Ascending aorta (tissue), 2 donors: ENCODE results near the gene BLM. TPM values are rescaled to one million over a fixed set of nuclear protein-coding genes. Genes with fewer than 3 reads are reported as not detected.

Experiments
- DNase-seq, 2 donors: peaks; one replicate each; pipeline ENCODE4 v3.0.0-alpha.2; 2019; ENCODE audit warnings: low spot score in 2 of 2
- H3K27ac ChIP-seq, 2 donors: fragments of 200-600 bp; sonication (generic); one replicate each; pipeline ENCODE4 v1.5.1; 2016 to 2017; ENCODE audit warnings: mild to moderate bottlenecking in 1 of 2
- H3K27me3 ChIP-seq: fragments of 200-600 bp; sonication (generic); one replicate; pipeline ENCODE4 v1.5.1; 2017
- H3K36me3 ChIP-seq, 2 donors: fragments of 200-600 bp; sonication (generic); one replicate each; pipeline ENCODE4 v1.5.1; 2016
- H3K4me1 ChIP-seq, 2 donors: fragments of 200-600 bp; sonication (generic); one replicate each; pipeline ENCODE4 v1.5.1; 2016 to 2017; ENCODE audit warnings: mild to moderate bottlenecking in 1 of 2
- H3K4me3 ChIP-seq, 2 donors: fragments of 200-600 bp; sonication (generic); one replicate each; pipeline ENCODE4 v1.5.1; 2016 to 2017; ENCODE audit warnings: mild to moderate bottlenecking in 1 of 2
- H3K9me3 ChIP-seq, 2 donors: fragments of 200-600 bp; sonication (generic); one replicate each; pipeline ENCODE4 v1.5.1; 2016
- intact Hi-C: fragments of 100-400 bp; cut with DNase I; formaldehyde crosslinking; loops from one replicate; pipeline ENCODE4 v1.15.1; 2023
- total RNA-seq: library from RNA; depleted of rRNA; stranded (reverse); fragments of >200 nt; gene quantifications from one replicate; pipeline ENCODE4 v1.1.0, GENCODE V29; 2016
- TF ChIP-seq, protein P1 (sequence below), 3 experiments: fragments of 200-600 bp in 2 of 3; fragments of 450-650 bp in 1 of 3; sonication (generic) in 2 of 3; IDR thresholded peaks; one replicate each; pipeline ENCODE4 v1.5.1; 2016 to 2019; ENCODE audit warnings: antibody characterized with exemption in 3 of 3, mild to moderate bottlenecking in 1 of 3, moderate library complexity in 1 of 3

Gene BLM
- total RNA-seq, 1 donor from 2014 or later = 0.11 TPM

DNA sequence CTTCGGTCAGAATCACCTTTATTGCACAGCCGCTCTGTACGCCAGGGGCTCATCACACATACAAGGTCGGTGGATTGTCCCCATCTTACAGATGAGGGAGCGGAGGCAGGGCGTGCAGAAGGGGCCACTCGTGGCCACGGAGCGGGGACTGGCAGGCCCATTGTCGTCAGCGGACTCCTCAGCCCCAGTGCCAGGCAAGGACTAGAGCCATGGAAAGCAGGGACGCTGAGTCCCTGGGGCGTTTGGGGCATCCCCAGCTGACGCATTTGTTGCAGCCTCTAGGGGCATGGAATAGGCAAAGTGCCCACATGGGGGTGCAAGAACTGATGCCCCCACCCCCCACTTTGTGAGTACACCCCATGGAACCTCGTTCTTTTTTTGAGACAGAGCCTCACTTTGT, 121.4 kb downstream of the BLM start:
- TF ChIP-seq, protein P1, sequence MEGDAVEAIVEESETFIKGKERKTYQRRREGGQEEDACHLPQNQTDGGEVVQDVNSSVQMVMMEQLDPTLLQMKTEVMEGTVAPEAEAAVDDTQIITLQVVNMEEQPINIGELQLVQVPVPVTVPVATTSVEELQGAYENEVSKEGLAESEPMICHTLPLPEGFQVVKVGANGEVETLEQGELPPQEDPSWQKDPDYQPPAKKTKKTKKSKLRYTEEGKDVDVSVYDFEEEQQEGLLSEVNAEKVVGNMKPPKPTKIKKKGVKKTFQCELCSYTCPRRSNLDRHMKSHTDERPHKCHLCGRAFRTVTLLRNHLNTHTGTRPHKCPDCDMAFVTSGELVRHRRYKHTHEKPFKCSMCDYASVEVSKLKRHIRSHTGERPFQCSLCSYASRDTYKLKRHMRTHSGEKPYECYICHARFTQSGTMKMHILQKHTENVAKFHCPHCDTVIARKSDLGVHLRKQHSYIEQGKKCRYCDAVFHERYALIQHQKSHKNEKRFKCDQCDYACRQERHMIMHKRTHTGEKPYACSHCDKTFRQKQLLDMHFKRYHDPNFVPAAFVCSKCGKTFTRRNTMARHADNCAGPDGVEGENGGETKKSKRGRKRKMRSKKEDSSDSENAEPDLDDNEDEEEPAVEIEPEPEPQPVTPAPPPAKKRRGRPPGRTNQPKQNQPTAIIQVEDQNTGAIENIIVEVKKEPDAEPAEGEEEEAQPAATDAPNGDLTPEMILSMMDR (IDR thresholded peaks at IDR 0.05) = no peak
- Histone ChIP-seq H3K4me1 (no peaks in the 10 kb centered on the region), H3K27me3 (no peaks in the 10 kb centered on the region), H3K36me3 (no peaks in the 10 kb centered on the region), H3K27ac (no peak overlapping the region), H3K4me3 (no peak overlapping the region), H3K9me3 (no peaks in the 10 kb centered on the region)
- DNase-seq = no peak
- intact Hi-C loops = no loop called here

DNA sequence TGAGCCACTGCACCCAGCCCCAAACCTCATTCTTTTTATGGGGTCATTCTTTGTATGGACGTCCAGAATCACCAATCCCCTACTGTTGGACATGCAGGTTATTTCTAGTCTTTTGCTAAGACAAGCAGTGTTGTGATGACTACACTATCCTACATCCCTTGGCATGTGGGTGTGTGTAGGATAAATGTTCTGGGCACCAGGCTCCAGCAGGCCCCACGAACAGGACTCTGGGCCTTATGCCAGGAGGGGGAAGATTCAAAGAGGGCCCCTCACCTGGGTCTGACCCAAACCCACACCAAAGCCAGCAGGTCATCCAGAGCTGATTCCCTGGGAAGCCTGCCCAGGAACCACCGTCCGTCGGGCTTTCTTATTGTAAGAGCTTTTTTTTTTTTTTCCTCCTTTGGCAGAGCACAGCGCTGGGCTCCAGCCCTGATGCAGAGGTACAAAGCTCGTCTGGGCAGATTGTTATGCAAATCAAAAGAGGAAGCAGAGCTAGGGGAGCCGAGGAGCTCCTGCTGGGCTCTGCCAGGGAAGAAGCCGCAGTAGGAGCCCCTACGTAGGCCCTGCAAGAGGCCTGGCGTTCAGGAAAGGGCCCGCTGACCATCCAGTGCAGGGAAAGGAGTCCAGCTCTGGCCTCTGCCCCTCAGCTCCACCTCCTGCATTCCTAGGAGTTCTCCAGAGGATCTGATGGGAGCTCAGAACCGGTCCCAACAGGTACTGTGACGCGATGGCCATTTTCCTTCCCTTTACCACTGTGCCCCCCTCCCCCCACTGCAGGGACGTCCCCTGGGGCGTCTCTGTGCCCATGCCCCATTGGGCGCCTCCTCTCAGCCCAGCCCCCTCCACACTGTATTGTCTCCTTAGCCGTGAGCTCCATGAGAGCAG, 122.3 kb downstream of the BLM start:
- Histone ChIP-seq H3K4me1 (no peaks in the 10 kb centered on the region), H3K9me3 (no peaks in the 10 kb centered on the region), H3K36me3 (no peaks in the 10 kb centered on the region), H3K27me3 (no peaks in the 10 kb centered on the region), H3K27ac (no peak overlapping the region), H3K4me3 (no peak overlapping the region)
- intact Hi-C loops = no loop called here
- TF ChIP-seq, protein P1 (IDR thresholded peaks at IDR 0.05) = no peak
- no peak for DNase-seq

DNA sequence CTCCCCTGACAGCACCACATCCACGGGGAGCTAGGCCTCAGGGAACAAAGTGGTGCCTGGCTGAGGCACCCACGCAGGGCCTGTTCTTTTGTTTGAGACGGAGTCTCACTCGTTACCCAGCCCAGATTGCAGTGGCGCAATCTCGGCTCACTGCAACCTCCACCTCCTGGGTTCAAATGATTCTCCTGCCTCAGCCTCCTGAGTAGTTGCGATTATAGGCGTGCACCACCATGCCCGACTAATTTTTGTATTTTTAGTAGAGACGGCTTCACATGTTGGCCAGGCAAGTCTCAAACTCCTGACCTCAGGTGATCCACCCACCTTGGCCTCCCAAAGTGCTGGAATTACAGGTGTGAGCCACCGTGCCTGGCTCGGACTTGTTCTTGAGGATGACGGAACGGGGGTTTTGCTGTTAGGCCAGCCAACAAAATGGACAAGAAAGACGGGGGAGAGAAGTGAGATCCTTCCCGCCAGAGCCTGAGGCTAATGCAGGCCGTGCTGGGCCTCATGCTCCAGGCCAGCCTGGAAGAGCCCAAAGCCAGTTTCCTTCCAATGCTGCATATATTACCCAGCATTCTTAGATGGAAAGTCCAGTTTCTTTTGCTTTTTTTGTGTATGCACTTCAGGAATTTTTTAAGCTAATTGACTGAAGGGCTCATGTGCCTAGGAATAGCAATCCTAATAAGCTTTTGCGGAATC, 123.2 kb downstream of the BLM start:
- intact Hi-C loops = no loop called here
- H3K4me1 ChIP-seq = no peaks in the 10 kb centered on the region
- DNase-seq = no peak
- H3K4me3 ChIP-seq = no peak overlapping the region
- H3K36me3 ChIP-seq = no peaks in the 10 kb centered on the region
- H3K27me3 ChIP-seq = no peaks in the 10 kb centered on the region
- no peaks in the 10 kb centered on the region for H3K9me3 ChIP-seq
- TF ChIP-seq, protein P1 (IDR thresholded peaks at IDR 0.05) = no peak
- H3K27ac ChIP-seq = no peak overlapping the region

DNA sequence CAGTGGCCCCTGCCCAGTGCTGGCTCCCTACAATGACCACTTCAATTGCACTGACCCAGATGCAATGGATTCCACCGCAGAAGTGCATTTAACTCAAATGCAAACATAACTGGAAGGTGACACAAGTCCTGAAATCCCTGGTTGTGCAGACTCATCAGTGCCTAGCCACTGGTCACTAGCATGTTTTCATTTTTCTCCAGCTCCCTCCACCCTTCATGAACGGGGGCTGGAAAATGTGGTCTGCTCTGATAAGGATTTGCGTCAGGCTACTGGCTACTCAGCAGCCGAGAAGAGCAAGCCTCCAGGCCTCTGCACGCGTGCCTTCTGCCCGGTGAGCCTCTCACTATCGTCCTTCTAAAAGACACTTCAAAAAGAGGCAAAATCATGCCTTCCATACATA, 123.8 kb downstream of the BLM start:
- H3K27ac ChIP-seq = no peak overlapping the region
- no peak overlapping the region for H3K4me3 ChIP-seq
- no peaks in the 10 kb centered on the region for H3K27me3 ChIP-seq
- intact Hi-C loops = no loop called here
- TF ChIP-seq, protein P1 (IDR thresholded peaks at IDR 0.05) = no peak
- no peaks in the 10 kb centered on the region for H3K9me3 ChIP-seq
- no peak for DNase-seq
- no peaks in the 10 kb centered on the region for H3K36me3 ChIP-seq
- H3K4me1 ChIP-seq = no peaks in the 10 kb centered on the region

DNA sequence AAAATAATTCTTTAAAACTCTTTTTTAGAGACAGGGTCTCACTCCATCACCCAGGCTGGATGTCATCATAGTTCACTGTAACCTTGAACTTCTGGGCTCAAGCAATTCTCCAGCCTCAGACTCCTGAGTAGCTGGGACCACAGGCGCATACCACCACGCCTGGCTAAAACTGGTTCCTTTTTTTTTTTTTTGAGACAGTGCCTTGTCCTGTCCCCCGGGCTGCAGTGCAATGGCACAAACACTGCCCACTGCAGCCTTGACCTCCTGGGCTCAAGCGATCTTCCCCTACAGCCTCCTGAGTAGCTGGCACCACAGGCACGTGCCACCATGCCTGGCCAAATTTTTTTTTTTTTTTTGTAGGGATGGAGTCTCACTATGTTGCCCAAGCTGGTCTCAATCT, 127.5 kb downstream of the BLM start:
- Histone ChIP-seq H3K4me1 (no peaks in the 10 kb centered on the region), H3K36me3 (no peaks in the 10 kb centered on the region), H3K9me3 (no peaks in the 10 kb centered on the region), H3K27ac (no peak overlapping the region), H3K27me3 (no peaks in the 10 kb centered on the region), H3K4me3 (no peak overlapping the region)
- no peak for DNase-seq
- TF ChIP-seq, protein P1 (IDR thresholded peaks at IDR 0.05) = no peak
- intact Hi-C loops = no loop called here
